Transverse colon (tissue), 3 donors: ENCODE results near the gene KCNA2.

Source experiments
- CTCF ChIP-seq, 5 experiments: fragments of 200-600 bp in 3 of 5; fragments of 450-650 bp in 2 of 5; sonication (generic) in 3 of 5; IDR thresholded peaks; 1 replicate in 2 of 5; 2 replicates in 3 of 5; pipeline ENCODE4 v1.5.1; 2016 to 2017; ENCODE audit warnings: antibody characterized with exemption in 5 of 5, inconsistent platforms in 3 of 5, mild to moderate bottlenecking in 2 of 5, moderate library complexity in 1 of 5
- POLR2A ChIP-seq: fragments of 450-650 bp; IDR thresholded peaks from one replicate; pipeline ENCODE4 v1.6.1; 2016; ENCODE audit warnings: antibody characterized with exemption, mild to moderate bottlenecking, moderate library complexity

- TF ChIP-seq POLR2A, result no peak
- TF ChIP-seq CTCF (IDR thresholded peaks at IDR 0.05), result no peak
These were observed 50.2 kb downstream of the KCNA2 start for GRCh38 chr1:110555807-110556470.
